ENCODE results near the gene KRTAP5-11.
"Not testable (repeated sequence)": the region's sequence is repeated elsewhere in the genome, so short reads cannot be mapped to it uniquely, and the experiment has no call there.

DNA sequence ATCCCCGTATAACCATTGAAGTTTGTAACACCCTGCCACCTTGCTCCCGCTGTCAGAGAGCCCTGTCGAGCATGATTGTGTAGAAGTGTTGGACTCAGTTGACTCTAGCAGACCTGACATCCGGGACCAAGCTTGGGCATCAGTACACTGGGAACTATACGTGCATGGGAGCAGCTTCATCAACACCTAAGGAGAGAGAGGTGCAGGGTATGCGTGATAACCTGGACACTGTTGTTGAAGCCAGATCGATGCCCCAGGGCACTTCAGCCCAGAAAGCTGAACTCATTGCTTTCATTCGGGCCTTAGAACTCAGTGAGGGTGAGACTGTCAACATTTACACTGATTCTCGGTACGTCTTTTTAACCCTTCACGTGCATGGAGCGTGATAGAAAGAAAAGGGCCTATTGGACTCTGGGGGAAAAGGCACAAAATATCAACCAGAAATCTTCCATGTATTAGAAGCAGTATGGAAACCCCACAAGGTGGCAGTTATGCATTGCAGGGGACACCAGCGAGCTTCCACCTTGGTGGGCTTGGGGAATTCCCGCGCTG, 31.8 kb upstream of the KRTAP5-11 start:
- TF ChIP-seq, protein P1, sequence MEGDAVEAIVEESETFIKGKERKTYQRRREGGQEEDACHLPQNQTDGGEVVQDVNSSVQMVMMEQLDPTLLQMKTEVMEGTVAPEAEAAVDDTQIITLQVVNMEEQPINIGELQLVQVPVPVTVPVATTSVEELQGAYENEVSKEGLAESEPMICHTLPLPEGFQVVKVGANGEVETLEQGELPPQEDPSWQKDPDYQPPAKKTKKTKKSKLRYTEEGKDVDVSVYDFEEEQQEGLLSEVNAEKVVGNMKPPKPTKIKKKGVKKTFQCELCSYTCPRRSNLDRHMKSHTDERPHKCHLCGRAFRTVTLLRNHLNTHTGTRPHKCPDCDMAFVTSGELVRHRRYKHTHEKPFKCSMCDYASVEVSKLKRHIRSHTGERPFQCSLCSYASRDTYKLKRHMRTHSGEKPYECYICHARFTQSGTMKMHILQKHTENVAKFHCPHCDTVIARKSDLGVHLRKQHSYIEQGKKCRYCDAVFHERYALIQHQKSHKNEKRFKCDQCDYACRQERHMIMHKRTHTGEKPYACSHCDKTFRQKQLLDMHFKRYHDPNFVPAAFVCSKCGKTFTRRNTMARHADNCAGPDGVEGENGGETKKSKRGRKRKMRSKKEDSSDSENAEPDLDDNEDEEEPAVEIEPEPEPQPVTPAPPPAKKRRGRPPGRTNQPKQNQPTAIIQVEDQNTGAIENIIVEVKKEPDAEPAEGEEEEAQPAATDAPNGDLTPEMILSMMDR (IDR thresholded peaks at IDR 0.05), result not testable (repeated sequence)
- not testable (repeated sequence) for TF ChIP-seq POLR2A (IDR thresholded peaks at IDR 0.05)
